Tibial nerve (tissue), 4 donors: ENCODE measurements around the gene MMP14.

Source experiments
- CTCF ChIP-seq, 5 experiments: fragments of 200-600 bp in 3 of 5; fragments of 450-650 bp in 2 of 5; sonication (generic) in 3 of 5; IDR thresholded peaks; one replicate each; pipeline ENCODE4 v1.5.1; 2016 to 2019; ENCODE audit warnings: antibody characterized with exemption in 5 of 5, mild to moderate bottlenecking in 3 of 5, moderate library complexity in 2 of 5
- EP300 ChIP-seq, 2 donors: sonication (generic); formaldehyde crosslinking; IDR thresholded peaks; one replicate each; pipeline ENCODE4 v1.6.1; 2017; ENCODE audit warnings: antibody characterized with exemption in 2 of 2, mild to moderate bottlenecking in 1 of 2

DNA sequence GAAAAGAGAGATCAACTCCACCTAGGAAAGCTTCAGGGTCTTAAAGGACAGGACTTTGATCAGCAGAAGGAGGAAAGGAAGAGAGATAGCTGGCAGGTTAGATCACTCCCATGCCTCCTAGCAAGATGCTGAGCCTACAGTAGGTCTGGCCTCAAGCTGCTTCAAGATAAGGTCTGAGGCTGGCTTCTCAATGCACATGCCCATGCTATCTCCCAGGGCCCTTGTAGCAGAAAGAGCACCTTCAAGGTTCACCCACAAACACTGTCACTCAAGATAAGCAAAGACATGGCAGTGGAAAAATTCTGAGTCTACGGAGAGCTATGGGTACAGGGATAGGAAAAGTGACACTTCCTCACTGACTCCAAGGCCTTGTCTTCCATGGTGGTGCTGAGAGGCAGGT lies 61.0 kb downstream of the MMP14 start:
- no peak for TF ChIP-seq CTCF (IDR thresholded peaks at IDR 0.05)
- TF ChIP-seq EP300 (IDR thresholded peaks at IDR 0.05), result no peak
